Activated CD4-positive, CD25-positive, alpha-beta regulatory T cell treated with anti-CD3 and anti-CD28 coated beads, Interleukin-2, amount 50 U/mL, for 24 hours (primary cell): ENCODE data around the gene SIX5.
"Not testable (repeated sequence)": the region's sequence is repeated elsewhere in the genome, so short reads cannot be mapped to it uniquely, and the experiment has no call there.

Experiments
- ATAC-seq, 2 donors: fragments of 150-1000 bp; cut with Tn5 transposase; one replicate each; pipeline ENCODE4 v1.10.0; 2021; ENCODE audit warnings: mild to moderate bottlenecking in 1 of 2, moderate library complexity in 1 of 2

SIX5 gene

DNA sequence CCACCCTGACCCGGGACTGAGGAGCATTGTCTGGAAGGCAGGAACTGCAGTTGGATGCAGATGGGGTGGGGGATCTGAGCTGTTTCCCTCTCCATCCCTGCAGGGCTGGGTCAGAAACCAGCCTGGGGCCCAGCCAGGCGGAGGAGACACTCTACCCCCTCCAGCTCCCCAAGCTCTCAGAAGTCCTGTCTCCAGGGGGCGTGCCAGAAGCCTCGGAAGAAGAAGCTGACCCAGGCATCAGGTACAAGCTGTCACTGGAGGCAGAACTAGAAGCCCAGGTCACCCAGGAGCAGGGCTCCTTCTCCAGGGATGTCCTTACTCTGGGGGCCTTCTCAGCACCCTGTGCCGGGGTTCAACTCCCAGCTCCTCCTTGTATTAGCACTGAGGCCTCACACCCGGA lies 15.5 kb downstream of the SIX5 start:
- ATAC-seq = no peak

GRCh38 chr19:45752639-45753038 lies 16.4 kb downstream of the SIX5 start:
- ATAC-seq = no peak

GRCh38 chr19:45751483-45751882 lies 17.6 kb downstream of the SIX5 start:
- ATAC-seq = not testable (repeated sequence)

GRCh38 chr19:45747513-45747912 lies 21.5 kb downstream of the SIX5 start:
- ATAC-seq = no peak

DNA sequence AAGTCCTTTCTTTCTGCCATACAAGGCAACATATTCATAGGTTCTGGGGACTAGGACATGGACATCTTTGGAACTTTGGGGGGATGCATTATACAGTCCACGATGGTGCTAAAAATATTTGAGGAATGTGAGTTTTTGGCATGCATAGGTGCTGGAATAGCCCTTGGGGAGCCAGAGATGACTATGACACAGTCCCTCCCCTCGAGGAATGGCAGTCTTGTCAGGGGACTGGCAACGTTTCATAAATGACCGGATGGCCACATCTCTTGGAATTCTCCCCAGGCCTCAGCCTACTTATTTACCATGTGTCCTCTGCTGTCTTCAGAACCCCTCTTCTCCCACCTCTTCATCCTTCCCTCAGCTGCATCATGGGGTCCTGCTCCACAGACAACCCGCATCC lies 22.2 kb downstream of the SIX5 start:
- no peak for ATAC-seq

- ATAC-seq = no peak
Measured at GRCh38 chr19:45745606-45746005, 23.4 kb downstream of the SIX5 start.

DNA sequence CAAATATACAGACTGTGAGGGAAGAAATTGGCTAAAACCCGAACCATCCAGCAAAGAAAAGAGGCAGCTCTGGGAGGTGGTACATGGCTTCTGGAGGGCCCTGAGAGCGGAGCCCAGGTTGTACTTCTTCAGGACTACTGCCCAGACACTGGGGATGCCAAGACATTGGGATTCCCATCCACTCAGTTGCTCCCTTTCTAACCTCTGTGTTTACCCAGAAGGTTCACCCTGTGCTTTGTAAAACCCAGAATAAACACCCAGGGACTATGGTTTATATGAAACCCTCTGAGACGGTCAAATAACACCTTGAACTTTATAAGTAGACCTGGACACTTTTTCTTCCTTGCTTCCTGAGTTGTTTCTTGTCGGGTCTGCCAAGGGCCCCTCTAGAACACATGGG lies 26.1 kb downstream of the SIX5 start:
- no peak for ATAC-seq

GRCh38 chr19:45739498-45740439 lies 29.3 kb downstream of the SIX5 start:
- ATAC-seq = no peak

DNA sequence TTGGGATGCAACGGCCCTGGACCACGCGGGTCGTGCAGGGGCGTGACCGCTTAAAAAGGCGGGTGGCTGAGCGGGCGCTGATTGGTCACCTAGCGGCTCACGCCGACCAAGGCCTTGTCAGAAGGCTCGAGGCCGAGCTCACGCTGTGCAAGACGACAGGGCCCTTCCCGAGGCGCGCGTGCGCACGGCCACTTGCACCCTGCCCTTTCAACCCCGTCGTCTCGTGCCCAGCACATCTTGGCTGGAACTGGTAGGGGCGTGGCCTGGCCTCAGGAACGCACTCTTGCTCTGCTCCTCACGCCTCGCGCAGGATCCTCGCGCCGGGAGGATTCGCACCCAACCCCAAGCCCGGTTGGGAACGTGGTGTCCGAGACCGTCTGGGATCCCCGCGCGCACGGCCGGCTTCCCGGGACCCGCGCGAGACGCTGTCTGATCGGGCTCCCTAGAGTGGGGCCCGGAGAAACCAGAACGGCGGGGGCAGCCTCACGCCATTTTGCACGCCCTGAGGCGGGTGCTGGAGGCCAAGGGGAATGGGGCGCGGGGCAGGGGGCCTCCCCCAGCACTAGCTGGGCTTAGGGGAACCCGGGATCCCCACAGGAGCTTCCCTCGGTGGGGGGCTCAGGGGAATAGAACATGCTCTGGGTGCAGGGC lies 35.8 kb downstream of the SIX5 start, which contains the start of gene MEIOSIN:
Gene MEIOSIN, plus strand, starts transcription at position 280 of the 651 bp plus-strand sequence. CDS start 1,938 bp downstream, outside the sequence.
- ATAC-seq = no peak

GRCh38 chr19:45730368-45731288 lies 38.4 kb downstream of the SIX5 start, which contains the start of gene FBXO46:
FBXO46 (minus strand) TSS chr19:45730896; CDS start chr19:45713495, 17,401 bp downstream.
- peak; percentile 99 for ATAC-seq

- ATAC-seq = no peak
Measured at GRCh38 chr19:45729800-45730290, 39.2 kb downstream of the SIX5 start.

DNA sequence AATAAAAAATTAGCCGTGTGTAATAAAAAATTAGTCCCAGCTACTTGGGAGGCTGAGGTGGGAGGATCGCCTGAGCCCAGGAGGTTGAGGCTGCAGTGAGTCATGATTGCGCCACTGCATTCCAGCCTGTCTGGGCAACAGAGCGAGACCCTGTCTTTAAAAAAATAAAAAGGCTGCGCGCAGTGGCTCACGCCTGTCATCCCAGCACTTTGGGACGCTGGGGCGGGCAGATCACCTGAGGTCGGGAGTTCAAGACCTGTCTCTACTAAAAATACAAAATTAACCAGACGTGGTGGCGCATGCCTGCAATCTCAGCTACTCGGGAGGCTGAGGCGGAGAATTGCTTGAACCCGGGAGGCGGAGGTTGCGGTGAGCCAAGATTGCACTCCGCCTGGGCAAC lies 40.4 kb downstream of the SIX5 start:
- not testable (repeated sequence) for ATAC-seq

DNA sequence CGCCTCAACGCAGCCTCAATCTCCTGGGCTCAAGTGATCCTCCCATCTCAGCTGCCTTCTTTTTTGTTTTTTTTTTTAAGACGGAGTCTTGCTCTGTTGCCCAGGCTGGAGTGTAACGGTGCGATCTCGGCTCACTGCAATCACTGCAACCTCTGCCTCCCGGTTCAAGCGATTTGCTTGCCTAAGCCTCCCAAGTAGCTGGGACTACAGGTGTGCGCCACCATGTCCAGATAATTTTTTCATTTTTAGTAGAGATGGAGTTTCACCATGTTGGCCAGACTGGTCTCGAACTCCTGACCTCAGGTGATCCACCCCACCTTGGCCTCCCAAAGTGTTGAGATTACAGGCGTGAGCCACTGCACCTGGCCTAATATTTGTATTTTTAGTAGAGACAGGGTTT lies 49.0 kb downstream of the SIX5 start:
- ATAC-seq = not testable (repeated sequence)

GRCh38 chr19:45717983-45718650 lies 50.9 kb downstream of the SIX5 start:
- no peak for ATAC-seq

DNA sequence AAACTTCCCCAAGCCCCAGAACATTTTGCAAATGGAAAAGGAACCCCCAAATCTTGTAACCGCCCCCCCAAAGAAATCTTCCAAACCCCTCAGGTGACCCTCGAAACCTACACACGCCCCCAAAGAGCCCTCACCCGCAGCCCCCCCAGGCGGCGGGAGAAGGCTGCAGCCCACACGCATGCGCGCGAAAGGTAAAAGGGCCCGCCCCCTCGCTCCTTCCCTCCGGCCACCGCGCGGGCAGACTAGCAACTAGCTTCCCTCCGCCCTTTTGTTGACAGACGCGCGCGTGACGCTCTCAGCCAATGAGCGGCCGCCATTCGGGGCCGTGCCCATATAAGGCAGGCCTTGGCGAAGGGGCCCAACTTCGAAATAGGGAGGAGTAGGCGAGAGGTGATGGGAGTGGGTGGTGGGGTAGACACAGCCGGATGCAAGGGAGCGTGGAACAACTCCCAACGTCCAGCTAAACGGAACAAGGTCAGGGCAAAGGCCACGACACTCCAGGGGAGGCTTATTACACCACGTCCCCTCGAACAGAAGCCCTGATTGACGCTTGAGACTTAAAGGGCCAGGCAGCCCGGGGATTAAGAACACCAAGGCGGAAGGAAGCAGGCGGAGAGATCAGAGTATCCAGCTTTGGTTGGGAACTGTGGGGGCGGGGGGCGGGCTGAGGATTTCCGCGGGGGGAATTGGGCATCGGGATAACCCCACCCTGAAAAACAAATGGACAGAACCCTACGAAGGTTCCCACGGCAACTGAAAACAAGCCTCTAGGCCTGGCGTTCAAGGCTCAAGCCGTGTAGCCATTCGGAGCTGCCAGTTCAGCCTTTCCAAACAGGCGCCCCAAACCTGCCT lies 51.7 kb downstream of the SIX5 start:
- peak; percentile 97 to 98 for ATAC-seq

- no peak for ATAC-seq
Measured at GRCh38 chr19:45716359-45717130, 52.5 kb downstream of the SIX5 start.

- ATAC-seq = no peak
Measured at GRCh38 chr19:45715139-45715538, 53.9 kb downstream of the SIX5 start.
